NCI-H2196 treated with DMSO at 0.1 percent for 48 hours (cell line): ENCODE data around the gene AOAH.

Experiments used
- DNase-seq: peaks from one replicate; lab custom pipeline; 2025; ENCODE audit not compliant: unreplicated experiment; lab: John Stamatoyannopoulos, UW

AOAH gene

DNA sequence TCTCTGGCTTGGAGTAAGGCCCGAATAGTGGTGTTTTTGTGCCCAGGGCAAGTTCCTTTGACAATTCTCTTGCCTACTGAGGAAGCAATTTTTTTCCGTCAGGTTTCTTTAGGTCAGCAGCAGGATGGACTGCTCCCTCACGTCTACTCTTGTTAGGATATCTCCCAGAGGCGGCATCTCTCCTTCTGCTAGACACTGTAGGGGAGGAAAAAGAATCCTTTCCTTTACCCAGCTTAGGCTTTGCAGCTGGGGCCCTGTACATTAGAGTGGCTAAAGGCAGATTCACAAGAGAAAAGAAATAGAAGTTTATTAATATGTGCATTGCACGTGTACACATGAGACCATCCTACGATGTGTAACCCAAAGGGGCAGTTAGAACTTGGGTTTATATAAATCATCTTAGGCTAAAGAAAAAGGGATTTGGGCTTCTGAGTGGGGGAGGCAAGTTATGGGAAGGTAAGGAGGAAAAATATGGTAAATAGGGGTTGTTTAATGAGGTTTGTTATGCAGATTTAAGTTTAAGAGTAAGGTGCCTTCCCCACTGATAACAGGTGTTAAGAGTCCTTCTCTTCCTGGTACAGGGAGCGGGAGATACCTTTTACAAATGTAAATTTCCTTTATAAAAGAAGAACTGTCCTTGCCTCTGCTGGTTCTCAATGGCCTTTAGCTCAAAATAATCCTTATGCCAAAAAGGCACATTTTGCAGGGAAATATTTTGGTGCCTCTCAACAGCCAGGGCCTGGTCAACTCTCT, 156.4 kb downstream of the AOAH start:
- no peak for DNase-seq

DNA sequence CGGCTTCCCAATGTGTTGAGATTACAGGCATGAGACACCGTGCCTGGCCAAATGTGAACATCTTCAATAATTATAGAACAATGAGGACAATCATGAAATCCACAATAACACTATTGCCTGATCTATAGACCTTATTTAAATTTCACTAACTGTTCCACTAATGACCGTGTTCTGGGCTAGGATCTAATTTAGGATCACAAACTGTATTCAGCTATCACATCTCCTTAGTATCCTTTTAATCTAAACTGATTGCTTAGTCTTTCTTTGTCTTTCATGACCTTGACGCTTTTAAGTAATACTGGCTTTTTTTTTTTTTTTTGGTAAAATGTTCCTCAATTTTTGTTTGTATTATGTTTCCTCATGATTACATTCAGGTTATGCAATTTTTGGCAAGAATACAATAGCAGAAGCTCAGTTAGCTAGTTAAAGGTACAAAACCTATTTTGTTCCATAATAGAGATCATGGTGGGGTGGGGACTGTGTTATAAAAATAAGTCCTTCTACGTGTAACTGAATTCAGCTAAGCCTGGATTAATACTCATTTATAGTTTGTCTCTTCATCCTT, 158.4 kb downstream of the AOAH start:
- no peak for DNase-seq

DNA sequence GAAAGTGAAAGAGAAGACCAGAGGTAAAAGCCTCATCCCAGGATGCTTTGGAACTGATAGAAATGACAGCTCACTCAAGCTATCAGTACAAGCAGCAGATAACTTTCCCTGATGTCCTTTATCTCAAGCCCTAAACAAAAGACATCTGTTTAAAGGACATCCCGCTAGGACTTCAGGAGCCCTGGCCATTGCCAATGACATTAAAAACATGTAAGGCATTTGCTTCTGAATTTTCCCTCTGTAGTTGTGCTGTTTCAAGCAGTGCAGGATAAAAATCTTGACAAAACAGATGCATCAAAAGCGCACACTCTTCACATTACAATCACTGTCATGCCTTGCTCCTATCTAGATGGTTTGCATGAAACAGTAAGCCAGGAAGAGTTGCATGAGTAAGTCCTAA, 159.8 kb downstream of the AOAH start:
- DNase-seq = no peak

DNA sequence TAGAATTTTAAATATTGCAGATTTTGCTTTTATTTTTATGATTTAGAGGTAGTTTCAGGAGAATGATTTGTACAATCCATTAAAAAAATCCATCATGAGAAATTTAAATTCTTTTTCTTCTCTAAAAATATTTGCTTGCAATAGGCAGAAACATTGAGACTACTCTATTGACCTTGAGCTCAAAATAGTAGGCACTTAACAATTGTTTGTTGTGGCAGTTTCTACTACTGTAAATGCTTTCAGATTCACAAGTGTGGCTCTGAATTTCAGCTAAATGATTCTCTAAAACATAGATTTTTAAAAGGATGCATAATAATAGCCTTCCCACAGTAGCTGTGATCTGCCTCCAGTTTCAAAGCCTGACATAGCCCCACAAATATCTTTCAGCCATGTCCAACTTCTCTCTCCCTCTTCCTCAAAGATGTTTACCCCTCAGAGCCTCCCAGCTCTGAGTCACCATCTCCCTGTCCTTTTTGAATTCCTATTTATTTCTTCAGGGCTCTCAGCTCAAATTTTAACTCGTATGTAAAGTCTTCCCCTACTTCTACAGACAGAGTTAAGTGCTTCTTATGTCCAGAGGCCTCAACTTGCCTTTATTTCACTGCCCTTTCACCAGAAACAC, 160.5 kb downstream of the AOAH start:
- no peak for DNase-seq

DNA sequence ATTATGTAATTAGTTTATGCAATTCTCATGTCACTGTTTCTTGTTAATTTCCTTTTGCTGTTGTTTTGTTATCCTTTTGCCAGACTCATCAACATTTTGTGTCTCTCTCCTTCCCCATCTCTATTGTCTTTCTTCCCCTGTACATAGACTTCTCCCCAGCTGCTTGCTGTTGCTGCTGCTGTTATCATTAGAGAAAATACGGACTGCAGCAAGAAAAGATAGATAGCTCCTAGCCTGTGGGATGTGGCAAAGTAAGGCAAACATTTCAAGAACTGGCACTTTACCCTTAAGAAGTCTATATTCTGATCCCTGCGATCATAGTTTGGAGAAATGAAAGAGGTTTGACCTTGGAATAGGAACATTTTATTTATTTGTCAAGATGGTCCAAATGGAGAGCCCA, 162.2 kb downstream of the AOAH start:
- DNase-seq = no peak

DNA sequence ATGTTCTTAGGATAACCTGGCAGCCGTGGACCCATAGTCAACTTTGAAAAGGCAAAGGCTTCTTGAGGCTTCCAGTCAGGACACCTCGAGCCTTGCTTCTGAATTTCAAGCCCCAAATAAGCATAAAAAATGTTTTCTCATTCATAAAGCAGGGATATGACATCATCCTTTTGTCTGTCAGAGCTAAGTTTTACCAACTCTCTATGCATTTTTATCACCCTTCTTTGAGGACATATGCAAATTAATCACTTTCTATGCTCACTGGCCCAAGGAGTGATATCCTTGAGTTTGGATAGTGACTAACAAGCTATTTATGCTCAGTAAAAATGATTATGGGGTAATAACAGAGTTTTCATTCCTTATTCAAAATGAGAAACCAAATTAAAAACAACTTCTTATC, 175.3 kb downstream of the AOAH start:
- DNase-seq = no peak

DNA sequence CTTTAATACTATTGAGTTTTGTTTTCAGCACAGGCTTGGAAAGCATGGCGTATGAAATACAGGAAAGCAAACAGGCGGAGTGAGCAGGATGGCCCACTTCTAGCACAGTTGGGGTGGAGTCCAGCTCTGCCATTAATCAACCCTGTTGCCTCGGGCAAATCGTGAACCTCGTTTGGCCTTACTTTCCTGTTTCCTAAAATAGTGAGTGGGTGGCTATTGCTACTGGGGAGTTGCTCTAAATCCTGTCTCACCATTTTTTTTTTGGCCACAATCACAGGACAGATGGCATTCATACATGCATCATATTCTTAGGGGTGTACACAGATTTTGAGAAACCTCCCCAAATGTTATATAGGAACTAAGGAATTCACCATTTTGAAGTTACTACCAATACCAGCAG, 176.9 kb downstream of the AOAH start:
- DNase-seq = no peak

DNA sequence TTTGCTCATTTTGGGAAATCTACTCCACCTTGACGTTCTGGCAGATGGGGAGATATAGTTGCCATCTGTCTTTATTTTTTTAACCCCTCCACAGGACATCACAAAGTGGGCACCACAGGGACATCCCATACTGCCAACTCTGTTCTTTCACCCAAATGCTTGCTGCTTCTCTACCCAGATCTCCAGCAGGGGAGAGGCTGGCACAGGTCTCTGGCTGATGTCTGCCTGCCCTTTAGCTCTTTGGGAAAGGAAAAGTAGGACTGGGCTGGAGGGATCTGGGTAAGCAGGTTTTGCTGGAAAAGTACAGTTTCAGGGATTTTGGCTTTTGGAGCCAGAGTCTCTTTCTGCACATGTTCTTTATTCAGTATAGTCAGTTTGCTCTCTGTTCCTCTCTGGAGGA, 178.0 kb downstream of the AOAH start:
- DNase-seq = no peak

DNA sequence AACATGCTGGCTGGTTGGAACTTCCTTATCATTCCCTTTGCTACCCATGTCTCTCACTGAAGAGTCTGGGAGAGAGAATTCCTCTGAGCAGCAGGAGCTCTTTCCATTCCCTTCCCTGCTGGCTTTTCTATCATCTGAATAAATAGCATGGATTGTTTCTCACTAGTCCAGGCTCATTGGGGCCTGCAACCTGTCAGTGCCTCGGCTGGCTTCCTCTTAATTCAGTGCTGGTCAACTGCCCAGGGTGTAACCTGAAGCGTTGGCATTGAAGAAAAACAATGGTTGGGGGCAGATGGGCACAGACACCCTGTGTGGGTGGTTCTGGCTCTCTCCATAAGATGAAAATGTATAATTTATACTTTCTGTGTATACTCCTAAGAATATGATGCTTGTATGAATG, 179.0 kb downstream of the AOAH start:
- DNase-seq = no peak

DNA sequence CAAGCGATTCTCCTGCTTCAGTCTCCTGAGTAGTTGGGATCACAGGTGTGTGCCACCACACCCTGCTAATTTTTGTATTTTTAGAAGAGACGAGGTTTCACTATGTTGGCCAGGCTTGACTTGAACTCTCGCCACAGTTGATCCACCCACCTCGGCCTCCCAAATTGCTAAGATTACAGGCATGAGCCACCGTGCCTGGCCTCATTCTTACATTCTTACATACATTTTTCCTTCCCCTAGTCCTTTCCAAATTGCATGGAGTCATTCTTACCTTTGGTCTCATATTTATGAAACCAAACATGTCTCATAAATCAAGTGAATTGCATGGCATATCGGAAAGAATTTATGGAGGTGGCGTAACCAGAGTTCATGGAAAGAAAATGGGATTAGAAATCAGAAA, 186.2 kb downstream of the AOAH start:
- no peak for DNase-seq

DNA sequence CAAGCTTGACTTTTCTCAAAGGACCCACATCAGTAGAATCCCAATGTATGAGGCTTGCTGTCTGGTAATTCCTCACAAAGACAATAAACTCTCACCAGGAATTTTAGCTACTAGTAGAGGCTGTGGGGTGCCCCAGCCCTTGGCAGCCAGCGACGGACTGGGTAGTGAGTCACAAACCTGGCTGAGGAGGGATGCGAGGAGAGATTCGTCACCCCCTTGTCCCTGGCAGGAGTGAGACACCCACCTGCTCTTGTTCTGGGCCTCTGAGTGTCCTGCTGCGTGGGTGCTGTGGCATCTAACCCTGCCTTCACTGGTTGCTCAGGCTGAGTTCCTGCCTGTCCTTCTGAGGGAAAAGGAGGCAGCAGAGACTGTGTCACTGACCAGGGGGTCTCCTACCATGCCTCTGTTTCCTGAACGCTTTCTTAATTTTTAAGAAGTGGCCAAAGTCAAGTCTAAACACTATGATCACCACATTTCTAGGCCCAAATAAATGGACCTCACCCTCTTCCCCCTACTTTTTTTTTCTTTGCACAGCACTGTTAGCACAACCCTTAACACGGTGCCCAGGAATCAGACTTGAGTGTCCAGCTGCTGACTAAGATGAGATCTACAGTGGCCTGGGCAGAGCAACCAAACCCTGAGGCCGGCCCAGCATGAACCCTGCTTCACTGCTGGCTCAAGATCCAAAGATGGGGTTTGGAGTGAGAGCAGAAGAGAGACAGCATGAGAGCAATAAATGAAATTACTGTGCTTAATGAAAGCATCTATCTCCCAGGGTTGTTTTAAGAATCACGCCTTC, 188.2 kb downstream of the AOAH start:
- no peak for DNase-seq

DNA sequence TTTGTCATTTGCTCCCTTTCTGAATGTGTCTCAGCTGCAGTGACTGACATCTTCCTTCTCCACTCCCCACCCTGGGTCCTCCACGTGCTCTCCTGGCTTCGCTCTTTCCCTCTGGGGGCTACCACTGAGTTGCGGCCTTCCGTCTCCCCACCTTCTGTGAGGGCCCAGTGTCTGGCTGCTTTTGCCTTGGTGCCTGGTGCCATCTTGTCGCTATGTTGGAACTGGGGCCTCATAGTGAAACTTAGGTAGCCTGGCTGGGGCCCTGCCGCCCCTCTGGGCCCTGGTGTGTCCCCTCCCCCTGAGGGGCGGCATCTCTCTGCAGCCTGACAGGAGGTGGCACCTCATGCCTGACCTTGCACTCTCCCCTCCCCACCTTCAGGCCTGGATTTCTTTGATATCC, 190.6 kb downstream of the AOAH start:
- no peak for DNase-seq

DNA sequence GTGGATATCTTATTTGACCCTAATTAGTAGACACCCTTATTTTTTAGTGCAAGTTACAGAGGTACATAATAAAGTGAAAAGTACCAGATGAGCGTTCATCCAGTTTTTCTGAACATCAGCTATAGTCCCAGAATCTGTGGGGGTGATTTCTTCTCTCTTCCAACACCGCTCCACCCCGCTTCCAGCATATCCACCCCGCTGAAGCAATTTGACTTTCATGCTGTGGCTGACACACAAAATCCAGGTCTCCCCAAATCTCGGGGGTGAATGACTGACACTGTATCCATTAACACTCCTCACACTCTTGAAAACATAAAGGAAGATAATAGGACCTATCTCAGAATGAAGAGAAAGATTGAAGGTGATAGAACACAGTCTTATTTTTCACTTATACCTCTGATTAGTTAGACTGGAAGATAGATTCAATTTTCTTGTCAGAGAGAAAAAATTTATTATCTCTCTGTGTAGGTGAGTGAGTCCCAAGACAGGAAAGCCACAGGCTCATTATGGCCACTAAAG, 191.3 kb downstream of the AOAH start:
- no peak for DNase-seq

DNA sequence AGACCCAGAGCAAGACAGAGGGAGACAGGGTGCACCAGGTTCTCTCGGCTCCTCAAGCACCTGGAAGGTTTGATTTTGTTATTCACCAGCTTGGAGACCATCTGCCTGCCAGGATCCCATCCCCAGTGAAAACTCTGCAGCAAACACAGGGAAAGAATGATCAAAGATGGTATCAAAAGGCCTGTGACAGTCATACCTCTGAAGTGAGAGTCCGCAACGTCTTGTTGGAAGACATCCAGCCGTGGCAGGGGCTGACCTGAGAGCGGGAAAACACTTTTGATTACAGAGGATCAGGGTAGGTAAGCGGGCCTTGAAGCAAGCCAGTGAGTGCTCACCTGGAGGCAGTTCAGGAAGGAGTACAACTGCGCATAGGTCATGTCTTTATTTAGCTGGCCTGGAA, 192.3 kb downstream of the AOAH start:
- no peak for DNase-seq

DNA sequence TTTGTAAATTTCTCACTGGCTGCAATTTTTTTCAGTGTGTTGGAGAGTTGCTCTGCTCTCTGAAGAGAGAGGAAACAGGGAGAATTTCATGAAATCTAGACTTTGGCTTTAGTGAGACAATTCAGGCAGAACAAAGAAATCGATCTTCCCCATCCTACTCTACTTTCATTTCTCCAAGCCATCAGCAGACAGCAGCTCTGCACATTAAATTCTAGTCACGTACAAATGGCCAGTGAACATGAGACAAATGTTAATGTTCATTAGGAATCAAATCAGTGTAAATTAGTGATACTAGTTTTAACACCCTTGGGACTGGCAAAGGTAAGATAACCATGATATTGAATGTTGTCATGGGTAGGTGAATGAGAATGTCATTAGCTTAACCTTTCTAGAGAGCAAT, 193.8 kb downstream of the AOAH start:
- DNase-seq = no peak

DNA sequence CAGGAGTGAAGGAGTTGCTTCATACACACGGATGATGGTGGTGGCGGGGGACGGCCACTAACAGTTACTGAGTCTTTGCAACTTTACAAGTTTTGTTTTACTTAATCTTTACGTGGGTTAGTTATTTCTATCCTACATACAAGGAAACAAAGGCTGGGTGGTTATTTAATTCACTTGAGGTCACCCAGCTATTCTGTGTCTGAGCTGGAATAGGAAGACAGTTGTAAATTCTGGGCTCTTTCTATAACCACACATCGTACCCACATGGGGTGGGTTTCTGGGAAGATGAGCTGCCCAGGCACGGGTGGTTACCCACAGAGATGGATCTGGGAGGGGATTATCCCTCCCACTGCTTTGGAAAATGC, 196.8 kb downstream of the AOAH start:
- DNase-seq = no peak

DNA sequence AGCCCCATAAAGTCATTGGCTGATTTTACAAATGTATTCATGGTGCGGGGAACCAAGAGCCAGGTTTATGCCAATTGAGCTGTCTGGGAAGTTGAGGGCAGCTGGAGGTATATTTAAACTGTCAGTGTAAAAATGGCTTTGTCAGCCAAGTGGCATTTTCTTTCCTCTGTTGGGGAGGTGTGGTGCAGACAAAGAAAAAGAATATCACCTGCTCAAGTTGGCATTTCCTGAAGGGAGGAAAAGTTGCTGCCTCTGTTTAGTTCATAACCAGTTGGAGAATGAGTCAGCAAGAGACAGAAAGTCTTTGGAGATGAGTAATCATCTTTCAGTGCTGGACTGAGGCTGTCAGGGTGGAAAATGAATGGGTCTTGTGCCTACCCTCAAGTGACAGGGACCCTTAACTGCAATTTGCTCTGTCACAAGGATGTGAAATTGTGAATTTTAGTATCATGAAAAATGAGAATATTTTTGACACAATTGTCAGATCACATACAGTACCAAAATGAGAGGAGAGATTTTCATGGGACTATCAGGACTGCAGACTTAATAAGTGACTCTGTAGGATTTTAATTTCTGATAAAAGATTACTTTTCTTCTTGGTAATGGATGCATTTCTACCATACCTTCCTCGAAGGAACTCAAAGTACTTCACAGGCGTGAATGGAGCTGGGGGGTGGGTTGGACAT, 197.3 kb downstream of the AOAH start:
- DNase-seq = no peak

DNA sequence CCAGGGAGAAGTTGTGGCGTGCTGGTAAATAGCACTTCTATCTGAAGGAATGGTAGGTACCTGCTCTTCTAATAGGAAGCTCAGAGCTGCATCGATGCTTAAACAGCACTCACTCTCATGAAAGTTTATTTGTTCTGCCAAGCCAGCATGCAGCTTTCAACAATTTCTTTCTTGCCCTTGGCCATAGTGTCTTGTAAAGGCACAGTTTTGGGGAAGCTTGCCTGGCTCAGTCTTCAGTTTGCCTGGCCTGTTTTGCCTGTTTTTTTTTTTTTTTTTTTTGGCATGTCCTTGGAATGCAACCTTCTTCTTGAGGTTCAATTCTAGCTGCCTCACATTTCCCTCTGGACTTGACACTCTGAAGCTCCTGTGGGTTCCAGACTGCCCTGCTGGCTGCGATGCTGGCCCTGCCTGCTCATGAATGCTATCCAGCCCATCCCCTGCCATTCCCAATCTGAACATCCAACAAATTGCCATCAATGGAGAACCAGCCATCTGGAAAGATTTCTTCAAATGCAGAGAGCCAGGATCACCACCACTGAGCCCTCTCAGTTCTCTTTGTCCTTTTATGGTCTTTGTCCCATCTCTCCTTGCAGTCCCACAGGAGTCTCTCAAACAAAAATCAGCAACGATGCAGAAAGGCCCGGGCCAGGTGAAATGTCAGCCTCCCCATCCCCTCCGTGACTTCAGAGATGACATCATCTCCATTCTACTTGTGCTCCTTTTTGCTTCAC, 200.8 kb downstream of the AOAH start:
- no peak for DNase-seq

DNA sequence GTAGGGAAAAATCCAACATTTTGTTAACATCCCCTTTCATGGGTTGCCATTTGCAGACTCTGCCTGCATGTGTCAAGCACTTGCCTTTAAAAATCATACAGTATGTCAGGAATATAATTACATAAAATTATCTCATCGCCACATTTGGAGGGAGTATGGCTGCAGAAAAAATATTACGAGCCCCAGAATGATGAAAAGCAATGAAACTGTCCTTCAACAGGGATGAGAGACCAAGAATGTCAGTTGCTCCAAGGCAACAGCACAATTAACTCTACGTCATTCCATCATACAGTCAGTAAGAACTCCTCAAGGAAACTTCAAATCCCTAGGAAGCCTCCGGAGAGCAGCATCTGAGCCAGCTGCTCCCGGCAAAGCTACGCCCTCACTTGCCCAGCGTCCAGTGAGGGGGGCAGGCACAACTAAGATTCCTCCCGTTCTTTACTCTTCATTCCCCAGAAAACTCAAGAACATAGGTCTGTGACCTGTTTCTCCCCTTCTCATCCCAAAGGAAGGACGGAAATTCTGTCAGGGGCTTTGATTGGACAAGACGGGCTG, 201.8 kb downstream of the AOAH start:
- DNase-seq = no peak

DNA sequence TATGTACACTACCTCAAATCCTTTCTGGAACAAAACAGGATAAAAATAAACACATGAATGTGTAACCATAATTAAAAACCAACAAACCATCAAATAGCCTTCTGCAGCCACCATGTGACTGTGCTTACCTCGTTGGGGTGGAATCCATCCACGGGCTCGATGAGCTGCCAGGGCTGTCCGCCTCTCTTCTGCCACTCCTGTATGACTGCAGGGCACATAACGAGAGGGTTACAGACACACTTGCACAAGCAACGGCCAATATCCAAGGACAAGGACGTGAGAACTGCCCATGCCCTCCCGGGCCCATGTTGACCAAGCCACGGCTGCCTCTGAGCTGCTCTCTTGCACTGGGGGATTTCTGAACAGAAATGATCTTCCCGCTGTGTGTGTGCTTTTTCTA, 202.4 kb downstream of the AOAH start:
- no peak for DNase-seq
